SU-DHL-6 (cell line): ENCODE results near the gene UGT1A6.

Experiments used
- H2AFZ ChIP-seq: fragments of 200-600 bp; sonication (generic); 2 replicates; pipeline ENCODE4 v1.6.1; 2014; ENCODE audit warnings: low read depth, mild to moderate bottlenecking, moderate library complexity, mixed read lengths, antibody characterized with exemption, low read length; ENCODE audit not compliant: severe bottlenecking
- H3F3A ChIP-seq: fragments of 200-600 bp; shearing (Covaris generic); 2 replicates; pipeline ENCODE4 v1.6.0; 2016; ENCODE audit warnings: antibody characterized with exemption, mild to moderate bottlenecking; ENCODE audit not compliant: insufficient read depth
- H3K27ac ChIP-seq: fragments of 200-600 bp; sonication (generic); 2 replicates; pipeline ENCODE4 v1.5.1; 2016; ENCODE audit warnings: low read depth, mild to moderate bottlenecking, low read length, moderate library complexity, mixed read lengths
- H3K27me3 ChIP-seq: fragments of 200-600 bp; sonication (generic), shearing (Covaris generic); 2 replicates; pipeline ENCODE4 v1.6.0; 2014; ENCODE audit warnings: mild to moderate bottlenecking, low read length
- H3K36me3 ChIP-seq: fragments of 200-600 bp; sonication (generic); 2 replicates; pipeline ENCODE4 v1.6.1; 2014; ENCODE audit warnings: mild to moderate bottlenecking, low read length, mixed read lengths
- H3K4me2 ChIP-seq: fragments of 300-600, 200-600 bp; shearing (Covaris generic), sonication (generic); 2 replicates; pipeline ENCODE4 v1.6.0; 2014; ENCODE audit warnings: low read length, low read depth, mild to moderate bottlenecking; ENCODE audit not compliant: poor library complexity, severe bottlenecking
- H3K4me3 ChIP-seq: fragments of 200-600 bp; sonication (generic); 2 replicates; pipeline ENCODE4 v1.5.1; 2014; ENCODE audit warnings: antibody characterized with exemption, low read length, mild to moderate bottlenecking, mixed read lengths; ENCODE audit not compliant: insufficient read depth, poor library complexity, severe bottlenecking
- H3K79me2 ChIP-seq: fragments of 200-600 bp; sonication (generic); 2 replicates; pipeline ENCODE4 v1.6.1; 2014; ENCODE audit warnings: mild to moderate bottlenecking, low read length, moderate library complexity; ENCODE audit not compliant: insufficient read depth
- H3K9ac ChIP-seq: fragments of 200-600 bp; sonication (generic); 2 replicates; pipeline ENCODE4 v1.7.0; 2014; ENCODE audit warnings: mild to moderate bottlenecking, low read length
- H3K9me2 ChIP-seq: fragments of 200-600 bp; sonication (generic); replicated peaks from 2 replicates; pipeline ENCODE4 v1.6.1; 2014; ENCODE audit warnings: low read length; ENCODE audit not compliant: insufficient read depth
- H3K9me3 ChIP-seq: fragments of 200-600 bp; sonication (generic); 2 replicates; pipeline ENCODE4 v1.6.1; 2014; ENCODE audit warnings: low read length, mixed read lengths; ENCODE audit not compliant: insufficient read depth
- H4K20me1 ChIP-seq: fragments of 200-600 bp; sonication (generic); 2 replicates; pipeline ENCODE4 v1.6.1; 2014; ENCODE audit warnings: low read depth, mild to moderate bottlenecking, antibody characterized with exemption, low read length, moderate library complexity, mixed read lengths
- EZH2phosphoT487 ChIP-seq: fragments of 200-600 bp; sonication (generic), shearing (Covaris generic); conservative IDR thresholded peaks from 2 replicates; pipeline ENCODE4 v1.6.1; 2018; ENCODE audit warnings: mild to moderate bottlenecking, antibody characterized with exemption, low read length, moderate library complexity, mixed read lengths
- TF ChIP-seq, protein P1 (sequence below): fragments of 200-600 bp; sonication (generic); IDR thresholded peaks from one replicate; pipeline ENCODE4 v1.5.1; 2017; ENCODE audit warnings: antibody characterized with exemption, mild to moderate bottlenecking, low read length, moderate library complexity; ENCODE audit not compliant: insufficient read depth, poor library complexity, severe bottlenecking

Gene UGT1A6

DNA sequence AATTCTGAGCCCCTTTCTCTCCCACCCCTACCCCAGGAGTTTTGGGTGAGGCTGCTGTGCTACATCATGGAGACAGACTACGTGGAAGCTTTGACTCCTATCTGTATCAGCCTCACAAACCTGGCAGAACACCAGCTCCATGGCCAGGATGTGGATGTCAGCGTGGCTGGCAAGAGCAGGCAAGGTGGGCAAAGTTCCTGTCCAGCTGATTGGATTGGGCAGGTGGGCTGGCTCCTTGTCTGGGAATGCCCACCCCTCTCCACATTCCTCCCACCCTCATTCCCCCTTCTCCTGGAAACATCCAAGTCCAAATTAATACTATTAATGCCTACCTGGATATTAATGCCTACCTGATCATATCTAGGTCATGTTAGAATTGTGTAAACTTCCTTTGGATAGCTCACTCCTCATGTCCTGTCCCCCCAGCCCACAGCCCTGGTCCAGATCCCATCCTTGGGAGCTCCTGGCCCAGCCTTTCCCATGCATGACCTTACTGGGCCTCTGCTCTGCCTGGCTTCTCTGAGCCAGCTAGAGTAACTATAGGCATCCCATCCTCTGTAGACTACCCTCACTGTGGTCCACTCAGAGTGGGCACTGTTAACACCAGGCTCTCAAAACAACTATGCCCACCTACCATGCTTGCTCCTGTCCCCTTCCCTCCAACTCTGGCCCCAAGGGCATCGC is 109.6 kb downstream of the UGT1A6 start:
- Histone ChIP-seq H3K27ac (no peak overlapping the region), H3K4me3 (no peak overlapping the region), H3K36me3 (no peaks in the 10 kb centered on the region), H3F3A (no peaks in the 10 kb centered on the region), H3K79me2 (no peaks in the 10 kb centered on the region), H2AFZ (no peak overlapping the region), H3K9me2 (no peaks in the 10 kb centered on the region), H3K9me3 (no peaks in the 10 kb centered on the region), H4K20me1 (no peaks in the 10 kb centered on the region), H3K9ac (no peak overlapping the region), H3K27me3 (no peaks in the 10 kb centered on the region), H3K4me2 (no peak overlapping the region)
- TF ChIP-seq, protein P1, sequence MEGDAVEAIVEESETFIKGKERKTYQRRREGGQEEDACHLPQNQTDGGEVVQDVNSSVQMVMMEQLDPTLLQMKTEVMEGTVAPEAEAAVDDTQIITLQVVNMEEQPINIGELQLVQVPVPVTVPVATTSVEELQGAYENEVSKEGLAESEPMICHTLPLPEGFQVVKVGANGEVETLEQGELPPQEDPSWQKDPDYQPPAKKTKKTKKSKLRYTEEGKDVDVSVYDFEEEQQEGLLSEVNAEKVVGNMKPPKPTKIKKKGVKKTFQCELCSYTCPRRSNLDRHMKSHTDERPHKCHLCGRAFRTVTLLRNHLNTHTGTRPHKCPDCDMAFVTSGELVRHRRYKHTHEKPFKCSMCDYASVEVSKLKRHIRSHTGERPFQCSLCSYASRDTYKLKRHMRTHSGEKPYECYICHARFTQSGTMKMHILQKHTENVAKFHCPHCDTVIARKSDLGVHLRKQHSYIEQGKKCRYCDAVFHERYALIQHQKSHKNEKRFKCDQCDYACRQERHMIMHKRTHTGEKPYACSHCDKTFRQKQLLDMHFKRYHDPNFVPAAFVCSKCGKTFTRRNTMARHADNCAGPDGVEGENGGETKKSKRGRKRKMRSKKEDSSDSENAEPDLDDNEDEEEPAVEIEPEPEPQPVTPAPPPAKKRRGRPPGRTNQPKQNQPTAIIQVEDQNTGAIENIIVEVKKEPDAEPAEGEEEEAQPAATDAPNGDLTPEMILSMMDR, result no peak
- no peak for TF ChIP-seq EZH2phosphoT487

DNA sequence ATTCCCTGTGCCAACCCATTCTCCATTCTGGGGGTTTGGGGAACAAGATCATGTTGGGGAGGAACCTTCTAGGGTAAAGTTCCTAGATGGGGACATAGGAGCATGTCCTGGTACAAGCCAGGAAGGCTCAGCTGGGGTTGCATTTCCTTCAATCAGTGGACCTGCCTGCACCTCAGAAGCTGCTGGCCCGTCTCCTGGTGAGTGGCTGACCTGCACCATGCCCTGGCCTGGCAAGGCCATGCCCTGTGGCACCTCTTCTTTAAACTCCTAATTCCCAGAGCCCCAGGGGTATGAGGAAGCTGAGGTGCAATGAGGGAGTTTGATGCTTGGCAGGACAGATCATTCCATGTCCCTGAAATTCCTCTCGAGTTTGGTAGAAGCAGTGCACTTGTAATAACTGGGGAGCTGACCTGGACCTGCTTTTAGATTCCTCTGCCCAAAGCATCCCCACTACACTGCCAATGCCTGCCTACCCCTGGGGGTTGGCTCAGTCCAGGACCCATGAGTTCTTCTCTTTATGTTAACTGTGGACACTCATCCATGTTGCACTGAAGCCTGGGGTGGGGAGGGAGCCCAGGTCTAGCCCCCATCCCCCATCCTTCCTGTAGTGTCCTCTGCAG is 110.7 kb downstream of the UGT1A6 start:
- Histone ChIP-seq H3K27me3 (no peaks in the 10 kb centered on the region), H3F3A (no peaks in the 10 kb centered on the region), H3K9ac (no peak overlapping the region)

GRCh38 chr2:233803994-233804393 is 111.3 kb downstream of the UGT1A6 start:
- no peaks in the 10 kb centered on the region for H3K9me3 ChIP-seq
- no peaks in the 10 kb centered on the region for H3K9me2 ChIP-seq
- no peaks in the 10 kb centered on the region for H3K36me3 ChIP-seq
- H3K9ac ChIP-seq, result no peak overlapping the region
- H3K79me2 ChIP-seq, result no peaks in the 10 kb centered on the region
- no peak overlapping the region for H3K27ac ChIP-seq
- no peak overlapping the region for H3K4me2 ChIP-seq
- no peaks in the 10 kb centered on the region for H3F3A ChIP-seq
- H4K20me1 ChIP-seq, result no peaks in the 10 kb centered on the region
- no peak overlapping the region for H3K4me3 ChIP-seq
- H3K27me3 ChIP-seq, result no peaks in the 10 kb centered on the region
- TF ChIP-seq EZH2phosphoT487, result no peak
- TF ChIP-seq, protein P1, result no peak
- H2AFZ ChIP-seq, result no peak overlapping the region

More for the DNA sequence above, 110.7 kb downstream of the UGT1A6 start:
- H3K4me3 ChIP-seq, result no peak overlapping the region
- no peaks in the 10 kb centered on the region for H4K20me1 ChIP-seq
- no peaks in the 10 kb centered on the region for H3K9me2 ChIP-seq
- no peak overlapping the region for H3K4me2 ChIP-seq
- no peak overlapping the region for H3K27ac ChIP-seq
- TF ChIP-seq EZH2phosphoT487, result no peak
- TF ChIP-seq, protein P1, result no peak
- H3K79me2 ChIP-seq, result no peaks in the 10 kb centered on the region
- no peak overlapping the region for H2AFZ ChIP-seq
- no peaks in the 10 kb centered on the region for H3K36me3 ChIP-seq
- H3K9me3 ChIP-seq, result no peaks in the 10 kb centered on the region
